Gastroesophageal sphincter (tissue), 4 donors: ENCODE measurements around the gene RANBP3L. TPM values are rescaled to one million over a fixed set of nuclear protein-coding genes. Genes with fewer than 3 reads are reported as not detected.

Source experiments
- ATAC-seq: fragments of 150-250 bp; one replicate; pipeline ENCODE4 v1.9.1; 2016; ENCODE audit warnings: mild to moderate bottlenecking, moderate library complexity
- H3K27ac ChIP-seq, 4 donors: fragments of 200-600 bp; sonication (generic) in 3 of 4; 1 replicate in 3 of 4; 2 replicates in 1 of 4; pipeline ENCODE4 v1.5.1; 2016 to 2019
- H3K27me3 ChIP-seq: fragments of 200-600 bp; sonication (generic); one replicate; pipeline ENCODE4 v1.5.1; 2019
- H3K36me3 ChIP-seq, 2 donors: fragments of 200-600 bp; sonication (generic); one replicate each; pipeline ENCODE4 v1.5.1; 2019; ENCODE audit warnings: control low read depth in 1 of 2
- H3K4me1 ChIP-seq, 3 donors: fragments of 200-600 bp; sonication (generic); 1 replicate in 2 of 3; 2 replicates in 1 of 3; pipeline ENCODE4 v1.5.1; 2016 to 2019; ENCODE audit warnings: control low read depth in 2 of 3
- H3K4me3 ChIP-seq, 2 donors: fragments of 200-600 bp; sonication (generic); one replicate each; pipeline ENCODE4 v1.5.1; 2019; ENCODE audit warnings: mild to moderate bottlenecking in 1 of 2, moderate library complexity in 1 of 2
- H3K9me3 ChIP-seq, 3 donors: fragments of 200-600 bp; sonication (generic); one replicate each; pipeline ENCODE4 v1.5.1; 2017 to 2019; ENCODE audit warnings: control low read depth in 2 of 3
- CTCF ChIP-seq, 4 experiments: fragments of 200-600 bp in 2 of 4; fragments of 450-650 bp in 2 of 4; sonication (generic) in 1 of 4; IDR thresholded peaks; one replicate each; pipeline ENCODE4 v1.5.1; 2017 to 2019; ENCODE audit warnings: antibody characterized with exemption in 4 of 4, mild to moderate bottlenecking in 2 of 4, moderate library complexity in 2 of 4
- EP300 ChIP-seq: sonication (generic); formaldehyde crosslinking; IDR thresholded peaks from one replicate; pipeline ENCODE4 v1.6.1; 2017; ENCODE audit warnings: antibody characterized with exemption, mild to moderate bottlenecking
- POLR2A ChIP-seq, 2 donors: fragments of 450-650 bp; IDR thresholded peaks; one replicate each; pipeline ENCODE4 v1.6.1; 2017; ENCODE audit warnings: antibody characterized with exemption in 2 of 2, mild to moderate bottlenecking in 2 of 2, moderate library complexity in 1 of 2
- POLR2AphosphoS5 ChIP-seq: sonication (generic); formaldehyde crosslinking; IDR thresholded peaks from one replicate; pipeline ENCODE4 v1.6.1; 2017; ENCODE audit warnings: antibody characterized with exemption
- WGBS, 2 donors: methylation state at CpG; one replicate each; pipeline ENCODE4 v1.1.5; 2018; ENCODE audit warnings: low coverage in 1 of 2; 5-methylcytosine and 5-hydroxymethylcytosine counted together
- total RNA-seq, 4 donors: library from RNA; depleted of rRNA; stranded (reverse); fragments of >200 nt; gene quantifications; one replicate each; pipeline ENCODE4 v1.1.0, GENCODE V29; 2016

RANBP3L gene
- total RNA-seq, 4 donors from 2014 or later, result 3.4 to 26.0 (median 6.1) TPM

- 3 to 14% methylated on average over 4 of the region's 4 CpGs for WGBS, 2 donors
- Histone ChIP-seq H3K4me1 (peaks cover 20 to 71% (median 30%) of the 10 kb centered on the region in 3 donors), H3K4me3 (peak overlapping the region; percentile 82 to 98), H3K27me3 (no peaks in the 10 kb centered on the region), H3K9me3 (no peaks in the 10 kb centered on the region), H3K27ac (peak overlapping the region; percentile 93 to 99 (median 98)), H3K36me3 (no peaks in the 10 kb centered on the region)
- TF ChIP-seq POLR2AphosphoS5 (no peak), EP300 (no peak), POLR2A (IDR thresholded peaks at IDR 0.05) (no peak), CTCF (IDR thresholded peaks at IDR 0.05) (no peak)
- no peak for ATAC-seq
These were observed 62.1 kb downstream of the RANBP3L start for GRCh38 chr5:36239370-36240293.

DNA sequence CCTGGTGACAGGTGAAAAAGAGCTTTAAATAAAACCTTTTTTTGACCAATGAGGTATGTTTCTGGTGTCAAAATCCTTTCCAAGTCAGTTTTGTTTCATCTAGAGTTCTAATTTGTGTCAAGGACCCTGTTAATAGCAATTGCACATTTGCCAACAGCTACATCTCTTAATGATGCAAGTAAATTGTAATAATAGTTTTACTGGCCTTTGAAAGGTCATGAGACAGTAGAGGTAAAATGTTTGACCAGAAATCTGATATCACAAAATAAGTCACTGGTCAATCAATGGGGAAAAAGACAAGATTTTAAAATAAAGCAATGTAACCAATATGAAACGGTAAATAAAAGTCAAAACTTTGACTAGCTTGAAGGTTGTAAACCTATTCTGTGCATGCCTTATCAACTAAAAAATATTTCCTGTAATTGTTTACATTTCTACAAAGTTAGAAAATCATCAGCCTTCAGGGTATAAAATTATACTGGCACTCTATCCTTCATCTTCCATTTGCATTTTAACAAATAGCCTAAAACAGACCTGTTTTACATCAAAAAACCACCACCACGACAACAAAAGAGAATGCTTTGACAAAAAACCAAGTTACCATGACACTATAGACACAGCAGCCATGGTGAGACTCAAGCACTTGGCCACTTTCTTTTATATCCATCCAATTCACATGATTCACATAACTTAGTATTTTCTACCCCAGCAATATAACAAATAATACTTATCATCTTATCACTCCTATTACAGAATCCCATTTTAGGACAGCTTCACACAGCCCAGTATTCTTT, 63.0 kb downstream of the RANBP3L start:
- Histone ChIP-seq H3K9me3 (no peaks in the 10 kb centered on the region), H3K27me3 (no peaks in the 10 kb centered on the region), H3K4me1 (peaks cover 20 to 74% (median 30%) of the 10 kb centered on the region in 3 donors), H3K4me3 (no peak overlapping the region), H3K27ac (peak overlapping the region; percentile 93 to 99 (median 98)), H3K36me3 (no peaks in the 10 kb centered on the region)
- ATAC-seq, result no peak
- TF ChIP-seq CTCF (IDR thresholded peaks at IDR 0.05), result no peak
- TF ChIP-seq EP300, result no peak
- no peak for TF ChIP-seq POLR2AphosphoS5
- 30 to 46% methylated on average over 2 of the region's 2 CpGs for WGBS, 2 donors

GRCh38 chr5:36237751-36238150, 64.0 kb downstream of the RANBP3L start:
- Histone ChIP-seq H3K4me1 (peaks cover 19 to 75% (median 28%) of the 10 kb centered on the region in 3 donors), H3K9me3 (no peaks in the 10 kb centered on the region), H3K27me3 (no peaks in the 10 kb centered on the region), H3K27ac (peak overlapping the region; percentile 1 to 99 (median 95)), H3K4me3 (no peak overlapping the region), H3K36me3 (no peaks in the 10 kb centered on the region)
- TF ChIP-seq CTCF (IDR thresholded peaks at IDR 0.05) (no peak), POLR2A (IDR thresholded peaks at IDR 0.05) (no peak), POLR2AphosphoS5 (no peak), EP300 (no peak)
- no peak for ATAC-seq
- WGBS, 2 donors, result 84 to 90% methylated on average over 2 of the region's 2 CpGs

- no peaks in the 10 kb centered on the region for H3K36me3 ChIP-seq
- no peaks in the 10 kb centered on the region for H3K9me3 ChIP-seq
- H3K4me1 ChIP-seq, result peaks cover 14 to 79% (median 24%) of the 10 kb centered on the region in 3 donors
- no peak for ATAC-seq
- TF ChIP-seq POLR2AphosphoS5 (no peak), POLR2A (IDR thresholded peaks at IDR 0.05) (no peak)
- peak overlapping the region in 3 of 4 donors; percentile 41 to 99 (median 97) for H3K27ac ChIP-seq
- H3K4me3 ChIP-seq, result no peak overlapping the region
- H3K27me3 ChIP-seq, result no peaks in the 10 kb centered on the region
These were observed 64.9 kb downstream of the RANBP3L start for GRCh38 chr5:36236801-36237200.

DNA sequence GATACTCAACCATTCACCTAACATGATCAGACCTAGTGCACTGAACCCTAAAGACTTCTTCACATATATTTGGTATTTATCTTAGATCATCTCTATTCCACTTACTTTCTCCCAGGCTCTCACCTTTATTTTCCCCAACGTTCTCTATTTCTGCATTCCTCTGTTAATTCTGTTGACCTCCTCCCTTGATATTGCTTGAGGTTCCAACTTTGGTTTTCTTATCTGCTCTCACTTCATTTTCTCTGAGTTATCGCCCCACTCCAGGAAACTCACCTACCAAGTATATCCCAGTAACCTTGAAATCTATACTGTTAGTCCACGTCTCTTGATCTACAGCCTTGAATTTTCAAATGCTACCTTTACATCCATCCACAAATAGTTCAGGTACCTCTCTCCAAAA, 69.2 kb downstream of the RANBP3L start:
- no peak for ATAC-seq
- Histone ChIP-seq H3K27me3 (no peaks in the 10 kb centered on the region), H3K36me3 (no peaks in the 10 kb centered on the region), H3K27ac (no peak overlapping the region), H3K4me3 (no peak overlapping the region), H3K4me1 (peaks cover 0 to 88% (median 11%) of the 10 kb centered on the region in 3 donors), H3K9me3 (no peaks in the 10 kb centered on the region)
- TF ChIP-seq POLR2A (IDR thresholded peaks at IDR 0.05), result no peak
- no peak for TF ChIP-seq EP300
- 84 to 90% methylated on average over 3 of the region's 3 CpGs for WGBS, 2 donors
